Esophagus muscularis mucosa (tissue), 4 donors: ENCODE measurements around the gene THEMIS. TPM values are rescaled to one million over a fixed set of nuclear protein-coding genes. Genes with fewer than 3 reads are reported as not detected.

Experiments used
- DNase-seq: peaks from one replicate; pipeline ENCODE4 v3.0.0-alpha.2; 2017; ENCODE audit errors: extremely low spot score
- H3K27ac ChIP-seq, 4 donors: fragments of 200-600 bp; sonication (generic); replicated peaks in 1 of 4; 1 replicate in 3 of 4; 2 replicates in 1 of 4; pipeline ENCODE4 v1.5.1; 2016 to 2019; ENCODE audit warnings: mild to moderate bottlenecking in 1 of 4
- H3K27me3 ChIP-seq, 4 donors: fragments of 200-600 bp; sonication (generic); one replicate each; pipeline versions ENCODE4 v1.5.1 to v1.6.0; 2016 to 2019
- H3K36me3 ChIP-seq, 4 donors: fragments of 200-600 bp; sonication (generic); one replicate each; pipeline ENCODE4 v1.5.1; 2016 to 2019
- H3K4me1 ChIP-seq, 4 donors: fragments of 200-600 bp; sonication (generic); one replicate each; pipeline ENCODE4 v1.5.1; 2016 to 2019
- H3K4me3 ChIP-seq, 4 donors: fragments of 200-600 bp; sonication (generic); 1 replicate in 2 of 4; 2 replicates in 2 of 4; pipeline ENCODE4 v1.5.1; 2016 to 2019; ENCODE audit warnings: mild to moderate bottlenecking in 4 of 4, moderate library complexity in 1 of 4
- H3K9me3 ChIP-seq, 4 donors: fragments of 200-600 bp; sonication (generic); 1 replicate in 3 of 4; 2 replicates in 1 of 4; pipeline ENCODE4 v1.5.1; 2016 to 2019
- EP300 ChIP-seq: sonication (generic); formaldehyde crosslinking; IDR thresholded peaks from one replicate; pipeline ENCODE4 v1.6.1; 2017; ENCODE audit warnings: antibody characterized with exemption
- POLR2A ChIP-seq: fragments of 450-650 bp; IDR thresholded peaks from one replicate; pipeline ENCODE4 v1.6.1; 2017; ENCODE audit warnings: antibody characterized with exemption, moderate library complexity, mild to moderate bottlenecking, low read depth
- POLR2AphosphoS5 ChIP-seq, 2 donors: sonication (generic); formaldehyde crosslinking; IDR thresholded peaks; one replicate each; pipeline ENCODE4 v1.6.1; 2017; ENCODE audit warnings: antibody characterized with exemption in 2 of 2
- WGBS: methylation state at CpG from one replicate; pipeline ENCODE4 v1.1.5; 2018; 5-methylcytosine and 5-hydroxymethylcytosine counted together
- intact Hi-C: fragments of 100-400 bp; cut with DNase I; formaldehyde crosslinking; loops from one replicate; pipeline ENCODE4 v1.15.1; 2023
- small RNA-seq, 3 donors: library from RNA; depleted of rRNA; stranded (forward); fragments of <200 nt; gene quantifications; one replicate each; pipeline ENCODE3, GENCODE V24; 2016
- total RNA-seq, 4 donors: library from RNA; depleted of rRNA; stranded (reverse); fragments of >200 nt; gene quantifications; one replicate each; pipeline versions ENCODE4 v1.1.0 to v1.2.1, GENCODE V29; 2016
- TF ChIP-seq, protein P1 (sequence below), 3 experiments: fragments of 200-600 bp in 2 of 3; fragments of 450-650 bp in 1 of 3; sonication (generic) in 2 of 3; IDR thresholded peaks; one replicate each; pipeline ENCODE4 v1.5.1; 2017 to 2019; ENCODE audit warnings: antibody characterized with exemption in 3 of 3, mild to moderate bottlenecking in 2 of 3, moderate library complexity in 1 of 3

THEMIS gene
- total RNA-seq, 4 donors from 2014 or later, result 0.23 to 0.99 (median 0.61) TPM

DNA sequence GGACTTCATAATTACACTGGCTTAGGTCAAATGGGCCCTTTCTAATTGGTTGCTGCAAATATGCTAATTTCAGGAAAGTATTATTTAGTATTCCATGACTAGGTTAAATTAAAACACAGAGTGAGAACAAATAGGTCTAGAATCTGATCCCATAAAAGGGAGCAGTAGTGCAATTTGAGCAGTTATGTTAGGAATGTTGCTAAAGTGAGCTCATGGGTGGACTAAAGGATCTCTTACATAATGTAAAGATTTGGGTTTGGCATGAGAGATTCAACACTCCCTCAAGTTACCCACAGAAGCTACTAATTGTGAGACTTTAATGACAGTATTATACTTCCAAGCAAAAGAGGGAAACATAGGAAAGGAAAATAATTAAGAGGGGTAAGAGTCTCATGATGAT, 214.8 kb downstream of the THEMIS start:
- Histone ChIP-seq H3K9me3 (no peaks in the 10 kb centered on the region), H3K36me3 (no peaks in the 10 kb centered on the region), H3K27ac (no peak overlapping the region), H3K27me3 (no peaks in the 10 kb centered on the region), H3K4me3 (no peak overlapping the region), H3K4me1 (no peaks in the 10 kb centered on the region)
- TF ChIP-seq EP300, result no peak
- TF ChIP-seq, protein P1, sequence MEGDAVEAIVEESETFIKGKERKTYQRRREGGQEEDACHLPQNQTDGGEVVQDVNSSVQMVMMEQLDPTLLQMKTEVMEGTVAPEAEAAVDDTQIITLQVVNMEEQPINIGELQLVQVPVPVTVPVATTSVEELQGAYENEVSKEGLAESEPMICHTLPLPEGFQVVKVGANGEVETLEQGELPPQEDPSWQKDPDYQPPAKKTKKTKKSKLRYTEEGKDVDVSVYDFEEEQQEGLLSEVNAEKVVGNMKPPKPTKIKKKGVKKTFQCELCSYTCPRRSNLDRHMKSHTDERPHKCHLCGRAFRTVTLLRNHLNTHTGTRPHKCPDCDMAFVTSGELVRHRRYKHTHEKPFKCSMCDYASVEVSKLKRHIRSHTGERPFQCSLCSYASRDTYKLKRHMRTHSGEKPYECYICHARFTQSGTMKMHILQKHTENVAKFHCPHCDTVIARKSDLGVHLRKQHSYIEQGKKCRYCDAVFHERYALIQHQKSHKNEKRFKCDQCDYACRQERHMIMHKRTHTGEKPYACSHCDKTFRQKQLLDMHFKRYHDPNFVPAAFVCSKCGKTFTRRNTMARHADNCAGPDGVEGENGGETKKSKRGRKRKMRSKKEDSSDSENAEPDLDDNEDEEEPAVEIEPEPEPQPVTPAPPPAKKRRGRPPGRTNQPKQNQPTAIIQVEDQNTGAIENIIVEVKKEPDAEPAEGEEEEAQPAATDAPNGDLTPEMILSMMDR (IDR thresholded peaks at IDR 0.05), result no peak
- TF ChIP-seq POLR2A, result no peak
- TF ChIP-seq POLR2AphosphoS5 (IDR thresholded peaks at IDR 0.05), result no peak
- no peak for DNase-seq
- intact Hi-C loops, result no loop called here

DNA sequence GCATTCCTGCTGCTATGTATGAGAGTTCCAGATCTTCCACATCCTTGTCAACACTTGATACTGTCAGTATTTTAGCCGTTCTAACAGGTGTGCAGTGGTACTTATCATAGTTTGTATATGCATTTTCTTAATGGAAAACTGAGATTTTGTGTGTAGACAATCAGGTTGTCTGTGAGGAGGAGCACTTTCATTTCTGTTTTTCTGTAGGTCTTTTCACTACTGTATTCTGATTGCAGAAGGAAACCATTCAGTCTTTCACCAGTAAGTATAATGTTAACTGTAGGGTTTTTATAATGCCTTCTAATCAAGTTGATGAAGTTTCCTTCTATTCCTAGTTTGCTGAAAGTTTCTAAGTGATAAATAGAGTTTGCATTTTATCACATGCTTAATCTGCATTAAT, 216.4 kb downstream of the THEMIS start:
- no peak for DNase-seq
- Histone ChIP-seq H3K4me3 (no peak overlapping the region), H3K36me3 (no peaks in the 10 kb centered on the region), H3K9me3 (no peaks in the 10 kb centered on the region), H3K27me3 (no peaks in the 10 kb centered on the region), H3K4me1 (no peaks in the 10 kb centered on the region), H3K27ac (no peak overlapping the region)
- TF ChIP-seq POLR2A, result no peak
- TF ChIP-seq, protein P1 (IDR thresholded peaks at IDR 0.05), result no peak
- TF ChIP-seq EP300, result no peak
- TF ChIP-seq POLR2AphosphoS5 (IDR thresholded peaks at IDR 0.05), result no peak
- WGBS, result 89% methylated on average over 1 of the region's 1 CpG
- intact Hi-C loops, result no loop called here

Small RNA genes lying within 50 kb of the gene (small RNA-seq; reads per million reads assigned to genes)
- gene MRPS17P5, result 0 reads per million in 3 donors
